A549 (cell line): ENCODE results near the gene FXYD7. TPM values are rescaled to one million over a fixed set of nuclear protein-coding genes. Genes with fewer than 3 reads are reported as not detected.
A peak's percentile ranks its signal among the peaks of the same experiment; 100 is the strongest.

Source experiments
- ATAC-seq, 2 experiments: fragments of 200-7000 bp in 1 of 2; fragments of >200 bp in 1 of 2; cut with Nextera tagmentation in 1 of 2; cut with Tn5 transposase in 1 of 2; 3 replicates each; pipeline versions ENCODE4 v1.8.0 to v1.9.1; 2018 to 2020; ENCODE audit warnings: mild to moderate bottlenecking in 1 of 2, moderate library complexity in 1 of 2
- CTCF ChIA-PET: fragments of 300-600 bp; sonication (Branson Sonifier 250); formaldehyde crosslinking; extraction: SDS; loops from one replicate; lab custom pipeline; 2021; ENCODE audit warnings: antibody characterized with exemption, inconsistent platforms; lab: Yijun Ruan, JAX
- POLR2A ChIA-PET: fragments of 350-600 bp; formaldehyde crosslinking; extraction: SDS; loops from one replicate; lab custom pipeline; 2021; ENCODE audit warnings: antibody characterized with exemption, inconsistent platforms; lab: Yijun Ruan, JAX
- DNase-seq, 2 experiments: peaks; one replicate each; pipeline versions ENCODE4 v3.0.0 to v3.0.0-alpha.2; 2011 to 2016; ENCODE audit warnings: low read depth in 1 of 2, low spot score in 1 of 2
- FAIRE-seq: peaks from 2 replicates; lab custom pipeline; 2011; peaks lifted over from hg19 to GRCh38; lab: Jason Lieb, UNC
- H3K27ac ChIP-seq, 2 experiments: fragments of >200 bp; sonication (Bioruptor Twin); formaldehyde crosslinking; 3 replicates each; pipeline ENCODE4 v1.5.1; 2016 to 2017
- H3K4me1 ChIP-seq: fragments of >200 bp; sonication (Bioruptor Twin); formaldehyde crosslinking; 3 replicates; pipeline ENCODE4 v1.6.1; 2016
- H3K4me2 ChIP-seq: fragments of >200 bp; sonication (Bioruptor Twin); formaldehyde crosslinking; 3 replicates; pipeline ENCODE4 v1.6.1; 2016
- H3K4me3 ChIP-seq: fragments of >200 bp; sonication (Bioruptor Twin); formaldehyde crosslinking; 3 replicates; pipeline ENCODE4 v1.5.1; 2016
- H3K9me3 ChIP-seq: fragments of >200 bp; sonication (Bioruptor Twin); formaldehyde crosslinking; 3 replicates; pipeline ENCODE4 v1.6.1; 2016
- CBX8 ChIP-seq: fragments of 200-600 bp; sonication (generic); IDR thresholded peaks from 2 replicates; pipeline ENCODE4 v1.6.1; 2016
- HEYL ChIP-seq: fragments of 250-450 bp; sonication (Bioruptor Pico); IDR thresholded peaks from 2 replicates; pipeline ENCODE4 v1.8.0; 2021; ENCODE audit warnings: mild to moderate bottlenecking, moderate library complexity
- HOXB5 ChIP-seq: fragments of 250-450 bp; sonication (Bioruptor Pico); IDR thresholded peaks from 2 replicates; pipeline ENCODE4 v1.5.0; 2020; ENCODE audit warnings: mild to moderate bottlenecking, moderate library complexity
- KDM1A ChIP-seq: fragments of 200-600 bp; sonication (generic); IDR thresholded peaks from 2 replicates; pipeline ENCODE4 v1.6.1; 2016; ENCODE audit warnings: low read depth, mild to moderate bottlenecking
- KDM5A ChIP-seq: fragments of 200-600 bp; sonication (generic); IDR thresholded peaks from 2 replicates; pipeline ENCODE4 v1.6.1; 2016; ENCODE audit warnings: antibody characterized with exemption, mild to moderate bottlenecking
- NR3C1 ChIP-seq: fragments of >200 bp; sonication (Bioruptor Twin); formaldehyde crosslinking; IDR thresholded peaks from 3 replicates; pipeline ENCODE4 v1.6.1; 2017
- PHF8 ChIP-seq: fragments of 200-600 bp; sonication (generic); IDR thresholded peaks from 2 replicates; pipeline ENCODE4 v1.6.1; 2016; ENCODE audit warnings: low read depth, mild to moderate bottlenecking, antibody characterized with exemption, moderate library complexity, borderline replicate concordance
- POLR2A ChIP-seq: IDR thresholded peaks from 2 replicates; pipeline ENCODE4 v1.6.1; 2012; ENCODE audit warnings: mild to moderate bottlenecking, low read length
- RNF2 ChIP-seq: fragments of 200-600 bp; sonication (generic); IDR thresholded peaks from 2 replicates; pipeline ENCODE4 v1.6.1; 2016; ENCODE audit warnings: low read depth, mild to moderate bottlenecking, antibody characterized with exemption, moderate library complexity, borderline replicate concordance
- TP53 ChIP-seq: fragments of 250-450 bp; sonication (Bioruptor Pico); IDR thresholded peaks from 2 replicates; pipeline ENCODE4 v1.5.0; 2021; ENCODE audit warnings: mild to moderate bottlenecking, moderate library complexity
- ZC3H11A ChIP-seq: fragments of 450-650 bp; IDR thresholded peaks from 2 replicates; pipeline ENCODE4 v1.6.1; 2014; ENCODE audit warnings: antibody characterized with exemption, mild to moderate bottlenecking
- ZSCAN20 ChIP-seq: fragments of 250-450 bp; sonication (Bioruptor Pico); IDR thresholded peaks from 2 replicates; pipeline ENCODE4 v1.8.0; 2022; ENCODE audit warnings: mild to moderate bottlenecking, moderate library complexity
- WGBS: methylation state at CpG from one replicate; pipeline ENCODE4 v1.1.6; 2017; ENCODE audit errors: missing lambda C conversion rate; 5-methylcytosine and 5-hydroxymethylcytosine counted together
- polyA plus RNA-seq, 4 experiments: library from polyadenylated mRNA; depleted of rRNA in 3 of 4; stranded (reverse); fragments of >200 nt; fragmentation: RNase III in 1 of 4; extraction: RNeasy Plus Mini Kit Qiagen cat#74134 plus additional on column Dnase treatment in 1 of 4; gene quantifications; 2 replicates in 3 of 4; 3 replicates in 1 of 4; pipeline ENCODE4 v1.2.3, GENCODE V29; 2011 to 2017
- small RNA-seq, 6 experiments: library from RNA; depleted of rRNA; stranded (forward); fragments of <200 nt; gene quantifications; one replicate each; pipeline ENCODE3, GENCODE V24; 2012
- TF ChIP-seq, protein P1 (sequence below): IDR thresholded peaks from 2 replicates; pipeline ENCODE4 v1.6.1; 2012
- TF ChIP-seq, protein P2 (sequence below): fragments of >200 bp; sonication (Bioruptor Twin); formaldehyde crosslinking; IDR thresholded peaks from 2 replicates; pipeline ENCODE4 v1.6.1; 2016

FXYD7 gene
- polyA plus RNA-seq, 2 of the 4 experiments (the other 2 are of a cell fraction): not detected

DNA sequence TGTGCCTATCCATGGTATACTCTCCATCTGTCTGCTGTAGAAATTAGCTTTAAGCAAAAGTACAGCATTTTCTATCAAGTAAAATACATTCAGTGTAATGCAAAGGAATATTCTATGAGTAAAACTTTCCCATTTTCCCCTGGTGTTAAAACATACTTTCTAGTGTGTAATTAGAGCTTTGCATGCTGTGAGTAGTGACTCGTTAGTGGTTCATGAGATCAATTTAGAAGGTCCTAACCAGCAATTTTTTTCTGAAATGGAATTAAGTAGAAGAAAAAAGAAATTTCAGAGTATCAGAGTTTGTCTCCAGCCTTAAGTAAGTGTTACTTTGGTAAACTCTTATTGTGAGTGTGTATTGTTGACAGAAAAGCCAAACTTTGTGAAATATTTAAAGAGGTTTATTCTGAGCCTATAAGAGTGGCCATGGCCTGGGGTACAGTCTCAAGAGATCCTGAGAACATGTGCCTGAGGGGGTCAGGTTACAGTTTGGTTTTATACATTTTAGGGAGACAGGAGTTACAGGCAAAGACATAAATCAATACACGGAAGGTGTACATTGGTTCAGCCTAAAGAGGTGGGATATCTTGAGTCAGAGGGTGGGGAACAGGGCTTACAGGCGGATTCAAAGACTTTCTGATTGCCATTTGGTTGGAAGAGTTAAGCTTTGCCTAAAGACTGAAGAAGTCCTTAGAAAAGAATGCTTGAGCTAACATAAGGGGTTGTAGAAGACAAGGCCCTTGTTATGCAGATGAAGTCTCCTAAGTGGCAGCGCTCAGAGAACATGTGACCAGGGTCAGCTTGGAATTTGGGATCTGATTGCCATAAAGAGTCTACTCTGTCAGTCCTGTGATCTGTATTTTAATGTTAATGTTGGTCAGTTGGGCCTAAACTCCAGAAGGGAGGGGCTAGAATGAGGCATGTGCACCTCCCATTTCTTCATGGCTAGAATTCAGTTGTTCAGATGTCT lies 60.0 kb downstream of the FXYD7 start:
- no peak for TF ChIP-seq PHF8
- TF ChIP-seq POLR2A: no peak
- no peak for TF ChIP-seq KDM1A
- TF ChIP-seq TP53 (CRISPR knock-in tag): no peak
- TF ChIP-seq, protein P1, sequence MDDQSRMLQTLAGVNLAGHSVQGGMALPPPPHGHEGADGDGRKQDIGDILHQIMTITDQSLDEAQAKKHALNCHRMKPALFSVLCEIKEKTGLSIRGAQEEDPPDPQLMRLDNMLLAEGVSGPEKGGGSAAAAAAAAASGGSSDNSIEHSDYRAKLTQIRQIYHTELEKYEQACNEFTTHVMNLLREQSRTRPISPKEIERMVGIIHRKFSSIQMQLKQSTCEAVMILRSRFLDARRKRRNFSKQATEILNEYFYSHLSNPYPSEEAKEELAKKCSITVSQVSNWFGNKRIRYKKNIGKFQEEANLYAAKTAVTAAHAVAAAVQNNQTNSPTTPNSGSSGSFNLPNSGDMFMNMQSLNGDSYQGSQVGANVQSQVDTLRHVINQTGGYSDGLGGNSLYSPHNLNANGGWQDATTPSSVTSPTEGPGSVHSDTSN: no peak
- TF ChIP-seq HOXB5 (CRISPR knock-in tag): no peak
- TF ChIP-seq, protein P2, sequence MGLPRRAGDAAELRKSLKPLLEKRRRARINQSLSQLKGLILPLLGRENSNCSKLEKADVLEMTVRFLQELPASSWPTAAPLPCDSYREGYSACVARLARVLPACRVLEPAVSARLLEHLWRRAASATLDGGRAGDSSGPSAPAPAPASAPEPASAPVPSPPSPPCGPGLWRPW: no peak
- TF ChIP-seq NR3C1: no peak
- no peak for TF ChIP-seq ZC3H11A
- TF ChIP-seq HEYL: no peak
- no peak for TF ChIP-seq CBX8
- TF ChIP-seq ZSCAN20 (CRISPR knock-in tag): no peak
- TF ChIP-seq RNF2: no peak
- no peak for TF ChIP-seq KDM5A
- CTCF ChIA-PET: interaction anchor here (0.7 to 1.2 kb wide), 4 partner anchors 12 to 136 kb away, joined by 3 read pairs; no protein-coding TSS in a partner anchor

More for the DNA sequence above, 60.0 kb downstream of the FXYD7 start:
- no peaks in the 10 kb centered on the region; the same call in 1 of the 3 replicates for H3K9me3 ChIP-seq
- WGBS: 41% methylated on average over 4 of the region's 4 CpGs
- peak; percentile 80 for FAIRE-seq
- no peak overlapping the region for H3K27ac ChIP-seq
- DNase-seq: no peak
- H3K4me1 ChIP-seq: no peaks in the 10 kb centered on the region
- POLR2A ChIA-PET: no interaction called here
- H3K4me2 ChIP-seq: no peak overlapping the region
- no peak for ATAC-seq
- H3K4me3 ChIP-seq: no peak overlapping the region

Small RNAs within 50 kb of the gene (small RNA-seq; reads per million reads assigned to genes)
- gene AC020907.2: 0 reads per million in 6 experiments

Other genes starting within 250 kb of the FXYD7 start
- 9.4 and 11.2 TPM in 2 replicates for gene ZNF30, start 216.4 kb upstream of the FXYD7 start, polyA plus RNA-seq (2011; rRNA removed)
- 5.1 to 5.7 TPM (median 5.4 TPM) in 3 replicates for gene ZNF30, start 216.4 kb upstream of the FXYD7 start, polyA plus RNA-seq (2017; fragmentation: RNase III; extraction: RNeasy Plus Mini Kit Qiagen cat#74134 plus additional on column Dnase treatment)
- gene ZNF792, start 179.0 kb upstream of the FXYD7 start, polyA plus RNA-seq (2011; rRNA removed): 3.7 and 5.0 TPM in 2 replicates
- gene ZNF792, start 179.0 kb upstream of the FXYD7 start, polyA plus RNA-seq (2017; fragmentation: RNase III; extraction: RNeasy Plus Mini Kit Qiagen cat#74134 plus additional on column Dnase treatment): 1.9 to 2.2 TPM (median 2.0 TPM) in 3 replicates
- gene GRAMD1A, start 142.9 kb upstream of the FXYD7 start, polyA plus RNA-seq (2011; rRNA removed): 184 and 221 TPM in 2 replicates
- 104 to 131 TPM (median 128 TPM) in 3 replicates for gene GRAMD1A, start 142.9 kb upstream of the FXYD7 start, polyA plus RNA-seq (2017; fragmentation: RNase III; extraction: RNeasy Plus Mini Kit Qiagen cat#74134 plus additional on column Dnase treatment)
- gene SCN1B, start 112.8 kb upstream of the FXYD7 start, polyA plus RNA-seq (2011; rRNA removed): 11.0 and 12.8 TPM in 2 replicates
- gene SCN1B, start 112.8 kb upstream of the FXYD7 start, polyA plus RNA-seq (2017; fragmentation: RNase III; extraction: RNeasy Plus Mini Kit Qiagen cat#74134 plus additional on column Dnase treatment): 10.3 to 11.4 TPM (median 11.3 TPM) in 3 replicates
- 0.08 and 0.09 TPM in 2 replicates for gene HPN, start 101.5 kb upstream of the FXYD7 start, polyA plus RNA-seq (2011; rRNA removed)
- gene HPN, start 101.5 kb upstream of the FXYD7 start, polyA plus RNA-seq (2017; fragmentation: RNase III; extraction: RNeasy Plus Mini Kit Qiagen cat#74134 plus additional on column Dnase treatment): 0.04 to 0.12 TPM (median 0.06 TPM) in 3 replicates
- 0.32 and 0.46 TPM in 2 replicates for gene FXYD3, start 27.4 kb upstream of the FXYD7 start, polyA plus RNA-seq (2011; rRNA removed)
- 0.16 TPM in 1 of 3 replicates, not detected in the others for gene FXYD3, start 27.4 kb upstream of the FXYD7 start, polyA plus RNA-seq (2017; fragmentation: RNase III; extraction: RNeasy Plus Mini Kit Qiagen cat#74134 plus additional on column Dnase treatment)
- 0.06 and 0.13 TPM in 2 replicates for gene LGI4, start 8.2 kb upstream of the FXYD7 start, polyA plus RNA-seq (2011; rRNA removed)
- gene LGI4, start 8.2 kb upstream of the FXYD7 start, polyA plus RNA-seq (2017; fragmentation: RNase III; extraction: RNeasy Plus Mini Kit Qiagen cat#74134 plus additional on column Dnase treatment): 0.09 to 0.16 TPM (median 0.12 TPM) in 3 replicates
- gene FXYD1, start 4.4 kb upstream of the FXYD7 start, polyA plus RNA-seq (2011; rRNA removed): not detected in 2 replicates
- gene FXYD1, start 4.4 kb upstream of the FXYD7 start, polyA plus RNA-seq (2017; fragmentation: RNase III; extraction: RNeasy Plus Mini Kit Qiagen cat#74134 plus additional on column Dnase treatment): not detected in 3 replicates
- 70.8 and 77.3 TPM in 2 replicates for gene FXYD5, start 11.5 kb downstream of the FXYD7 start, polyA plus RNA-seq (2011; rRNA removed)
- 106 to 116 TPM (median 113 TPM) in 3 replicates for gene FXYD5, start 11.5 kb downstream of the FXYD7 start, polyA plus RNA-seq (2017; fragmentation: RNase III; extraction: RNeasy Plus Mini Kit Qiagen cat#74134 plus additional on column Dnase treatment)
- not detected in 2 replicates for gene FAM187B, start 85.5 kb downstream of the FXYD7 start, polyA plus RNA-seq (2011; rRNA removed)
- not detected in 3 replicates for gene FAM187B, start 85.5 kb downstream of the FXYD7 start, polyA plus RNA-seq (2017; fragmentation: RNase III; extraction: RNeasy Plus Mini Kit Qiagen cat#74134 plus additional on column Dnase treatment)
- gene LSR, start 105.7 kb downstream of the FXYD7 start, polyA plus RNA-seq (2011; rRNA removed): 2.1 and 2.5 TPM in 2 replicates
- gene LSR, start 105.7 kb downstream of the FXYD7 start, polyA plus RNA-seq (2017; fragmentation: RNase III; extraction: RNeasy Plus Mini Kit Qiagen cat#74134 plus additional on column Dnase treatment): 3.6 to 4.7 TPM (median 4.4 TPM) in 3 replicates
- gene USF2, start 125.7 kb downstream of the FXYD7 start, polyA plus RNA-seq (2011; rRNA removed): 91.8 and 118 TPM in 2 replicates
- gene USF2, start 125.7 kb downstream of the FXYD7 start, polyA plus RNA-seq (2017; fragmentation: RNase III; extraction: RNeasy Plus Mini Kit Qiagen cat#74134 plus additional on column Dnase treatment): 124 to 141 TPM (median 141 TPM) in 3 replicates
- not detected in 2 replicates for gene HAMP, start 139.3 kb downstream of the FXYD7 start, polyA plus RNA-seq (2011; rRNA removed)
- gene HAMP, start 139.3 kb downstream of the FXYD7 start, polyA plus RNA-seq (2017; fragmentation: RNase III; extraction: RNeasy Plus Mini Kit Qiagen cat#74134 plus additional on column Dnase treatment): 0.03 TPM in 1 of 3 replicates, not detected in the others
- not detected in 2 replicates for gene MAG, start 148.9 kb downstream of the FXYD7 start, polyA plus RNA-seq (2011; rRNA removed)
- gene MAG, start 148.9 kb downstream of the FXYD7 start, polyA plus RNA-seq (2017; fragmentation: RNase III; extraction: RNeasy Plus Mini Kit Qiagen cat#74134 plus additional on column Dnase treatment): not detected in 3 replicates
- gene CD22, start 185.9 kb downstream of the FXYD7 start, polyA plus RNA-seq (2011; rRNA removed): 0.14 and 0.29 TPM in 2 replicates
- gene CD22, start 185.9 kb downstream of the FXYD7 start, polyA plus RNA-seq (2017; fragmentation: RNase III; extraction: RNeasy Plus Mini Kit Qiagen cat#74134 plus additional on column Dnase treatment): 0.05 TPM in 1 of 3 replicates, not detected in the others
- gene FFAR1, start 204.6 kb downstream of the FXYD7 start, polyA plus RNA-seq (2011; rRNA removed): not detected in 2 replicates
- not detected in 3 replicates for gene FFAR1, start 204.6 kb downstream of the FXYD7 start, polyA plus RNA-seq (2017; fragmentation: RNase III; extraction: RNeasy Plus Mini Kit Qiagen cat#74134 plus additional on column Dnase treatment)
- not detected in 2 replicates for gene FFAR3, start 215.2 kb downstream of the FXYD7 start, polyA plus RNA-seq (2011; rRNA removed)
- gene FFAR3, start 215.2 kb downstream of the FXYD7 start, polyA plus RNA-seq (2017; fragmentation: RNase III; extraction: RNeasy Plus Mini Kit Qiagen cat#74134 plus additional on column Dnase treatment): not detected in 3 replicates
- gene GPR42, start 227.8 kb downstream of the FXYD7 start, polyA plus RNA-seq (2011; rRNA removed): not detected in 2 replicates
- not detected in 3 replicates for gene GPR42, start 227.8 kb downstream of the FXYD7 start, polyA plus RNA-seq (2017; fragmentation: RNase III; extraction: RNeasy Plus Mini Kit Qiagen cat#74134 plus additional on column Dnase treatment)